Fibroblast of lung (primary cell): ENCODE data around the gene LENG1.

Source experiments
- CTCF ChIP-seq, 2 donors: IDR thresholded peaks in 1 of 2; conservative IDR thresholded peaks in 1 of 2; 1 replicate in 1 of 2; 2 replicates in 1 of 2; pipeline ENCODE4 v1.5.1; 2011 to 2012; ENCODE audit warnings: low read length in 2 of 2, control low read depth in 1 of 2, inconsistent platforms in 1 of 2, low read depth in 1 of 2, mild to moderate bottlenecking in 1 of 2
- EZH2 ChIP-seq: IDR thresholded peaks from 2 replicates; pipeline ENCODE4 v1.5.1; 2012; ENCODE audit warnings: low read length, control low read depth, mild to moderate bottlenecking; ENCODE audit errors: missing control alignments

- TF ChIP-seq CTCF (conservative IDR thresholded peaks at IDR 0.05 in 1 of 2, IDR thresholded peaks at IDR 0.05 in 1 of 2; ENCODE audit: low read depth in 1 of 2, low read length in 2 of 2) (no peak), EZH2 (no peak)
Measured at GRCh38 chr19:54208784-54209057, 49.2 kb upstream of the LENG1 start.
